GM19455 (cell line): ENCODE measurements around the gene KIF1C.

ENCODE experiments used
- ATAC-seq: cut with Tn5 transposase; IDR thresholded peaks from one replicate; pipeline ENCODE4 v1.9.1; 2021; ENCODE audit not compliant: unreplicated experiment

The KIF1C gene

DNA sequence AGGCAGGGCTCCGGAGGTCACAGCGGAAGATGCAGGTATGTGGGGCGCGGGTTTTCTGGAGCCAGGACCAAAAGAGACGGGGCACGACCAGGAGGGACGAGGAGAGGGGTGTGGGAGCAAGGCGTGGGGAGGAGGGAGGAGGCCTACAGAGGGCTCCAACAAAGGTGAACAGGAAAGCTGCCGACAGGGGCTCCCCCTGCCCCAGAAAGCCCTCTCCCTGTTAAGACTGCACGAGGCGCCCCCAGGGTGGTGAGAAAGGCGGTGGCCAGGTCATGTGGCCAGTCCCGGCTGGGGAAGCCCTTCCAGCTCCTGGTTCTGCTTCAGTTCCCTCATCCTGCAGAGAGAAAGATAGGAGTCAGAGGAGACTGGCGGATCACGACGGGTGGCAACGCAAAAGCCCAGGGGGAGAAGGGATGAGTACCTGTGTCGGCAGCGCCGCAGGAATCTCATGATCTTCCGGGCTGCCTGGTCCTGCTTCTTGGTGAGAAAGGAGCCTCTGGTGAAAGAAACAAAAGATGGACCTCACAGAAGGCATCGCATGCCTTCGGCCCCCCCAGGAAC lies 29.2 kb upstream of the KIF1C start:
- ATAC-seq: no peak

- ATAC-seq: no peak
Observed at GRCh38 chr17:4969047-4969550, 28.7 kb upstream of the KIF1C start.

DNA sequence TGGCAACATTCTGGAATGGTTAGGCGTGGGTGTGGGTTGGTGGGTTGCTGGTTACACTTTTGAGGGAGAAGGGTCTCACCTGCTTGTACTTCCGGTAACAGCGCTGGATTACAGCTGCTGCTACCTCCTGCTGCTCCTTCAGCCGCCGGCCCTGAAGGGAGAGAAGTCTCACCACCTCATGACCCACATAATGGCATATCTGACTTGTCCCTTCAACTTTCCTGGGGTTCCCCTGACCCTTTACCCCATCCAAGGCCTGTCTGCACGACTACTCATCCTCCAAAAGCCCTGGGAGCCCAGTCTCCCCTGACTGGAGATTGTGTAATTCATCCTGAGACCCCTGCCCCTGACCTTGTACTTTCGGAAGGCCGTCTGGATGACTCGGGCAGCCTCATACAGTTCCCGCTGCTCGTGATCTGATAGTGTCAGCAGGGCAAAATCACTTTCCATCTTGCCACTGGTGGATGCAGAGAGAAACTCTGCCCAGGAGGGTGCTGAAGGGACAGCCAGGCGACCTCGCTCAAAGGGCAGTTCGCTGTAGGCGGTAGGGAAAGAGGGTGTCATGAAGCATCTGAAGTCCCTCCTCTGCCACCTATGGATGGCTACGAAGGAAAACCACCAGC lies 28.1 kb upstream of the KIF1C start:
- ATAC-seq: no peak

GRCh38 chr17:4970273-4970672 lies 27.5 kb upstream of the KIF1C start:
- ATAC-seq: no peak

GRCh38 chr17:4971826-4972225 lies 25.9 kb upstream of the KIF1C start:
- no peak for ATAC-seq

DNA sequence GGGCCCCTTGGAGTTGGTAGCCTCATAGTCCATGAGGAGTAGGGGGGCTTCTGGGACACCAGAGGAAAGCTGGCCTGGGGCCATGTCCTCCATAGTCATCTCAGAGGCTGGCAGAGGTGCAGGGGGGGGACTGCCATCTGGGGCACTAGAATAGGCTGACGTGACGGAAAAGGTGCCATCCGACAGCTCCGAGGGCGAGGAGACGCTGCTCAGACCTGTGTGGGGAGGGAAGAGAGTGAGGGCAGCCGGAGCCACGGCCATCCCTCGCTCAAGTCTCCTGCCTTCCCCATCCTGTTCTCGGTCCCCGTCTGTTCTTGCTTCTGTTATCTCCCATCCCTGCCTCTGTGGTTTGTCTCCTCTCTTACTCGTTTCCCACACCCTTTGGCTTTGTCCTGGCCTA lies 25.4 kb upstream of the KIF1C start:
- ATAC-seq: no peak

- no peak for ATAC-seq
Observed at GRCh38 chr17:4972752-4973151, 25.0 kb upstream of the KIF1C start.

GRCh38 chr17:4973256-4974114 lies 24.3 kb upstream of the KIF1C start:
- no peak for ATAC-seq

- no peak for ATAC-seq
Observed at GRCh38 chr17:4974115-4974670, 23.6 kb upstream of the KIF1C start.

DNA sequence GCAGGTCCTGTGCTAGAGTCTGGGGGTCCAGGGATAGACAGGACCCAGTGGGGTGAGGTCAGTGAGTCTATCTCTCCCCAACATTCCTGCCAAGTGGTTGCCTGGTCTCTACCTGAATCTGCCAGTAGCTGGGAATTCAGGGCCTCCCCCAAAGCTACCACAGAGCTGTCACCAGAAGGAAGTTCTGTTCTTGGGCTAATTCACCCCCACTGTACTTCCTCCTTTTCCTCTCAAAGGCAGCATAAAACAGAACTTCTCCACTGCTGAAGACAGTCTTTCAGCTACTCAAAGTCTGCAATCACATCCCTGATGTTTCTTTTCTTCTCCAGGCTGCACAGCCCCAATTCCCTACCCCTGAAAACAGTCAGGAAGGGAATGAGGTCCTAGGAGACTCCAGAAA lies 19.0 kb upstream of the KIF1C start:
- ATAC-seq: no peak

- ATAC-seq: no peak
Observed at GRCh38 chr17:4980644-4981216, 17.0 kb upstream of the KIF1C start.

DNA sequence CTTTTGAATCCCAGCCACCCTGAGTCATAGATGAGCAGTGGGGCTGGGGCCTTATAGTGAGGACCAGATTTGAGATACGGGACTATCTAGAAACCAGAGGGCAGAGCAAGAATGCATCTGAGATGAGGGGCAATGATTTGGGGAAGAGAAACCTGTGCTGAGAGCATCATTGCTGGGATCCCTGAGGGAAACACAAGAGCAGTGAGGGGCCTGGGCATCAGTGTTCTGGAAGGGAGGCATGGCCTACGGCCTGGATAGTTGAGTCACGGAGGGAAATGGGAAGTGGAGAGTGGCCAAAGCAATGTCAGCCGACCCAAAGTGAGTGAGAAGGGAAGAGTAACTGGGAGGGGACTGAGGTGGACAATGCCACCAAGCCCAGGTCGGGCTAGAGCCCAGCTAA lies 15.4 kb upstream of the KIF1C start:
- no peak for ATAC-seq

- no peak for ATAC-seq
Observed at GRCh38 chr17:4986403-4986802, 11.3 kb upstream of the KIF1C start.

DNA sequence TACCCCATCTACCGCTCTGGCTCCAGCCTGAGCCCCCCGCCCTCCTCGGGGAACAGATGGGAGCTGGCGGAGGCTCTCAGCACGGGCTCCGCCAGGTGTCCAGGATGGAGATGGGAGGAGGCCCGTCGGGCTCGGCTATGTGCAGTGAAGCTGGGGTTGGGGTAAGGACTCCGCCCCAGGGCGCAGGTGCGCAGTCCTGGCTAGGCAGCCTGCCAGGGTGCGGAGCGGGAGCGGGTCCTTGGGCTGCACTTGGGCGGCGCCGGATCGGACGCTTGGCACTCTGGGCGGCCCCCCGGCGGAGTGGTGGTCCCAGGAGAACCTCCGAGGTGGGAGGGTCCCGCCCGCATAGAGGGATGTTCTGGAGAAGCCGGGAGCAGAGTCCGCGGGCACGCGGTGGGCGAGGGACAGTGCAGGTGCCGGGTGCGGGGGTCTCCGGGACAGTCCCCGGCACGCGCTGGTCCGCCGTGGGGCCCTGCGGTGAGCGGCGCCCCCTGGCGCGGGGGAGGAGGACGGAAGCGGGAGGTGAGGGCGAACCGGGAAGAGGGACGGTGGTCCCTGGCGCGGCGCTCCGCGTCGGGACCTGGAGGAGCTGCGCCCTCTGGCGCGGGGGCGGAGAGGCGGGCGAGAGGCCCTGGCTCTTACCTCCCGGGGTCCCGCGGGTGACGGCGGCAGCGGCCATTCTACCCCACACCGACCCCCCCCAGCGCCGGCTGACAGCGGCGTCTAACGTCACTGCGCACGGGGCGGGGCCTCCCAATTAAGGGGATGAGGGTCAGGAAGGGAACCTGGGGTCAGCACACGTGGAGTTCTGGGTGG lies 10.6 kb upstream of the KIF1C start, which contains the start of gene CAMTA2:
Gene CAMTA2, minus strand, starts transcription at position 725 of the 816 bp plus-strand sequence. CDS start 1,453 bp downstream, outside the sequence.
- peak; percentile 59 for ATAC-seq

- no peak for ATAC-seq
Observed at GRCh38 chr17:4987767-4988567, 9.8 kb upstream of the KIF1C start.

DNA sequence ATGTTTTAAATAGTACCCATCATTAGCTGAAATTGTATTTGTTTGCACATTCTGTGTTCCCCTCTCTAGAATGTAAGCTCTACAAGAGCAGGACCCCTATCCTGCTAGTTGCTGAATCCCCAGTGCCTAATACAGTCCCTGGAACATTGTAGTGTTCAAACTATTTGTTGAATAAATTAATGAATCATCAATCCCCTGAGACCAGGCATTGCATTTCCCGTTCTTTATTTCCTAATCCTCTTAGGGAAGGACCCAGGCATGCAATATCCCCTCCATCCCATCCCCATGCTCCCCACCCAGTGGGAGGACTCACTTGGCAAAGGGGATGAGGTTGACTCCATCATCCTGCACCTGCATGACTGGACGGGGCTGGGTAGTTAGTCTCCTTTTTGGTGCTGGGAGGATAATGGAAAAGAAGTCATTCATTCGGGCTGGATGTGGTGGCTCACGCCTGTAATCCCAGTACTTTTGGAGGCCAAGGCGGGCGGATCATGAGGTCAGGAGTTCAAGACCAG lies 3.6 kb upstream of the KIF1C start:
- no peak for ATAC-seq

DNA sequence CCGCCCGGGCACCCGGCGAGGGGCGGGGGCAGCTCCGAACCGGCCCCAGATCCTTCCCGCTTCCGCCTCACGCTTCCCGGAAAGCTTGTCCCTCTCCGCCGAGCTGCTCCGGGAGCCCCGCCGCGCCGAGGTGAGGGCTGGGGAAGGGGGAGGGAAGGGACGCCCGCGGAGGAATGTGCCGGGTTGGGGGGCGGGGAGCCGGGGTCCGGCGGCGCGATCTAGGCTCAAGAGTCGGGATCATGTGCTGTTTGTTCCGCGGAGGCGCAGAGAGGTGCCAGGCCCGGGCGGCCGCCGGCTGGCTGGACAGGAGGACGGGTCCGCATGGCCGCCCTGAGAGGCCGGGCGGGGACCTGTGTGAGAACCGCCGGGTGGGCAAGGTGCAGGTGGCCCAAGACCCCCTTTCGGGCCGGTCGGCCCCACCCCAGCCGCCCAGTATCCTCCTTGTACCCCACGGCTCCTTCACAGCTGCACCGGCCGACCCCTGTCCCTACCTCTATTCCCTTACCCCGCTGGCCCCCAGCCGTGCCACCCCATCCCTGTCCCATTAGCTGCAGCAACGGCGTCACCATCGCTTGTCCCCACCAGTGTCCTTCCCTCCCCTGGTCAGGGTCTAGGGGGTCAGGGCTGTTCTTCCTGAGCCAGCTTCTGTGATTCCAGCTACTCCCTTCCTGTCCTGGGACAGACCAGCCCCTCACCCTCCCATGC lies 429 bp downstream of the KIF1C start:
- ATAC-seq: peak; percentile 9

GRCh38 chr17:4998732-4999429 lies 1.1 kb downstream of the KIF1C start:
- no peak for ATAC-seq
